GM12878 (cell line): ENCODE data around the gene ASAP2. TPM values are rescaled to one million over a fixed set of nuclear protein-coding genes. Genes with fewer than 3 reads are reported as not detected.

Experiments
- ATAC-seq: fragments of 200-7000 bp; cut with Tn5 transposase; 3 replicates; pipeline ENCODE4 v1.9.1; 2020; ENCODE audit warnings: mild to moderate bottlenecking, moderate library complexity
- BruUV-seq: library from RNA; stranded (reverse); fragments of 400-500 nt; replicated peaks from 2 replicates; lab custom pipeline; 2021; lab: Mats Ljungman, UMichigan
- CTCF ChIA-PET: fragments of 300-600 bp; sonication (Branson Sonifier 250); formaldehyde crosslinking; extraction: SDS; loops from one replicate; lab custom pipeline; 2021; ENCODE audit warnings: inconsistent platforms; lab: Yijun Ruan, JAX
- POLR2A ChIA-PET: fragments of 350-600 bp; formaldehyde crosslinking; extraction: SDS; loops from one replicate; lab custom pipeline; 2021; ENCODE audit warnings: inconsistent platforms; lab: Charles Lee
- RAD21 ChIA-PET: fragments of 300-600 bp; sonication (Branson Sonifier 250); formaldehyde crosslinking; loops from one replicate; lab custom pipeline; 2023; ENCODE audit warnings: antibody characterized with exemption; ENCODE audit not compliant: unreplicated experiment; lab: Charles Lee
- SMC1A ChIA-PET: fragments of 300-600 bp; sonication (Branson Sonifier 250); formaldehyde crosslinking; loops from one replicate; lab custom pipeline; 2023; ENCODE audit not compliant: unreplicated experiment, uncharacterized antibody; lab: Charles Lee
- DNase-seq: peaks from one replicate; pipeline ENCODE4 v3.0.0-alpha.2; 2011; ENCODE audit warnings: low read depth, low spot score
- FAIRE-seq: peaks from 3 replicates; lab custom pipeline; 2011; peaks lifted over from hg19 to GRCh38; lab: Jason Lieb, UNC
- H2AFZ ChIP-seq: 2 replicates; pipeline ENCODE4 v1.6.0; 2011; ENCODE audit warnings: low read depth, low read length, control low read depth; ENCODE audit not compliant: control insufficient read depth
- H3K27ac ChIP-seq: 2 replicates; pipeline ENCODE4 v1.5.1; 2011; ENCODE audit warnings: control low read depth; ENCODE audit not compliant: control insufficient read depth, insufficient read depth
- H3K27me3 ChIP-seq, 2 experiments: replicated peaks in 1 of 2; 2 replicates each; pipeline versions ENCODE4 v1.6.0 to v1.6.1; 2011; ENCODE audit warnings: low read length in 1 of 2; ENCODE audit not compliant: control insufficient read depth in 2 of 2, insufficient read depth in 2 of 2
- H3K36me3 ChIP-seq, 2 experiments: 2 replicates each; pipeline ENCODE4 v1.5.1; 2011; ENCODE audit warnings: low read length in 1 of 2; ENCODE audit not compliant: control insufficient read depth in 2 of 2, insufficient read depth in 2 of 2
- H3K4me1 ChIP-seq: 2 replicates; pipeline ENCODE4 v1.6.1; 2011; ENCODE audit warnings: mild to moderate bottlenecking, low read length, moderate library complexity, mixed read lengths; ENCODE audit not compliant: control insufficient read depth, insufficient read depth
- H3K4me2 ChIP-seq: 2 replicates; pipeline ENCODE4 v1.6.0; 2011; ENCODE audit warnings: control low read depth; ENCODE audit not compliant: control insufficient read depth, insufficient read depth
- H3K4me3 ChIP-seq: fragments of 200-600 bp; sonication (generic); 2 replicates; pipeline ENCODE4 v1.5.1; 2016
- H3K79me2 ChIP-seq: 2 replicates; pipeline ENCODE4 v1.6.0; 2011; ENCODE audit warnings: low read length; ENCODE audit not compliant: control insufficient read depth, insufficient read depth
- H3K9ac ChIP-seq: 2 replicates; pipeline ENCODE4 v1.8.0; 2011; ENCODE audit warnings: low read length, control low read depth, mixed read lengths; ENCODE audit not compliant: control insufficient read depth, insufficient read depth
- H3K9me3 ChIP-seq: replicated peaks from 3 replicates; pipeline ENCODE4 v1.5.1; 2011; ENCODE audit warnings: mild to moderate bottlenecking, low read length; ENCODE audit not compliant: control insufficient read depth, insufficient read depth
- H4K20me1 ChIP-seq: 2 replicates; pipeline ENCODE4 v1.6.0; 2011; ENCODE audit not compliant: control insufficient read depth, insufficient read depth
- BHLHE40 ChIP-seq, 2 experiments: fragments of 450-650 bp in 1 of 2; IDR thresholded peaks; 2 replicates each; pipeline ENCODE4 v1.6.1; 2011 to 2017; ENCODE audit warnings: low read depth in 2 of 2, borderline replicate concordance in 1 of 2, improper control_type of control experiment in 1 of 2, low read length in 1 of 2, mild to moderate bottlenecking in 1 of 2
- CHD1 ChIP-seq: IDR thresholded peaks from 2 replicates; pipeline ENCODE4 v1.6.1; 2012; ENCODE audit warnings: low read depth, low read length, improper control_type of control experiment
- E2F4 ChIP-seq: IDR thresholded peaks from 2 replicates; pipeline ENCODE4 v1.6.1; 2012; ENCODE audit warnings: low read depth, low read length, improper control_type of control experiment
- KDM1A ChIP-seq: fragments of 200-600 bp; sonication (generic); IDR thresholded peaks from 2 replicates; pipeline ENCODE4 v1.6.1; 2016; ENCODE audit warnings: borderline replicate concordance
- KLF5 ChIP-seq: fragments of 450-650 bp; IDR thresholded peaks from 2 replicates; pipeline ENCODE4 v1.6.1; 2014; ENCODE audit warnings: mild to moderate bottlenecking; ENCODE audit not compliant: partially characterized antibody
- NFYB ChIP-seq: IDR thresholded peaks from 2 replicates; pipeline ENCODE4 v1.6.1; 2011; ENCODE audit warnings: low read depth, mild to moderate bottlenecking, low read length, improper control_type of control experiment, moderate library complexity; ENCODE audit not compliant: insufficient read depth
- SMARCA5 ChIP-seq: fragments of 450-650 bp; IDR thresholded peaks from 2 replicates; pipeline ENCODE4 v1.6.1; 2017; ENCODE audit warnings: mild to moderate bottlenecking
- SRF ChIP-seq, 2 experiments: IDR thresholded peaks; 2 replicates each; pipeline ENCODE4 v1.6.1; 2011; ENCODE audit warnings: low read depth in 2 of 2, low read length in 2 of 2, mild to moderate bottlenecking in 1 of 2, moderate library complexity in 1 of 2
- ZBTB40 ChIP-seq: fragments of 450-650 bp; IDR thresholded peaks from 2 replicates; pipeline ENCODE4 v1.6.1; 2016; ENCODE audit warnings: mild to moderate bottlenecking, moderate library complexity, borderline replicate concordance
- ZNF384 ChIP-seq: IDR thresholded peaks from 2 replicates; pipeline ENCODE4 v1.6.1; 2012; ENCODE audit warnings: low read depth, mild to moderate bottlenecking, low read length, improper control_type of control experiment, borderline replicate concordance
- WGBS: methylation state at CpG from one replicate; pipeline ENCODE4 v1.1.6; 2016; ENCODE audit warnings: low lambda C conversion rate; ENCODE audit not compliant: insufficient replicate concordance, insufficient coverage; ENCODE audit errors: missing lambda C conversion rate; 5-methylcytosine and 5-hydroxymethylcytosine counted together
- in situ Hi-C: fragments of 300-500 bp; cut with MboI; formaldehyde crosslinking; loops from 9 replicates; pipeline ENCODE4 v1.14.3; 2018; ENCODE audit warnings: mixed read lengths
- intact Hi-C: fragments of 100-400 bp; cut with micrococcal nuclease; formaldehyde crosslinking; loops from one replicate; pipeline ENCODE4 v1.14.2; 2022; ENCODE audit not compliant: unreplicated experiment
- polyA plus RNA-seq, 11 experiments: library from polyadenylated mRNA; depleted of rRNA in 4 of 11; unstranded in 6 of 11; stranded (reverse) in 5 of 11; fragments of >200 nt; fragmentation: Nextera tagmentation in 4 of 11; fragmentation: Illumina TruSeq in 1 of 11; extraction: Ambion mirVana in 4 of 11; extraction: Trizol in 1 of 11; gene quantifications; 1 replicate in 1 of 11; 2 replicates in 10 of 11; pipeline versions ENCODE4 v1.2.1 to v1.2.3, GENCODE V29; 2011 to 2016; ENCODE audit warnings: inconsistent platforms in 2 of 11, missing spikeins in 2 of 11, low read depth in 1 of 11
- total RNA-seq, 4 experiments: library from RNA; depleted of rRNA in 3 of 4; stranded (reverse); fragments of >200 nt in 3 of 4; fragmentation: Illumina TruSeq in 1 of 4; extraction: Trizol in 1 of 4; gene quantifications; 2 replicates each; pipeline versions ENCODE4 v1.2.1 to v1.2.3, GENCODE V29; 2013 to 2021
- TF ChIP-seq, protein P1 (sequence below): fragments of 450-650 bp; IDR thresholded peaks from 2 replicates; pipeline ENCODE4 v1.6.1; 2016; ENCODE audit warnings: mild to moderate bottlenecking
- TF ChIP-seq, protein P2 (sequence below): IDR thresholded peaks from 2 replicates; pipeline ENCODE4 v1.6.1; 2012; ENCODE audit warnings: low read depth, low read length, improper control_type of control experiment

ASAP2 gene
- total and polyA plus RNA-seq, 10 of the 15 experiments (the other 5 are each of a cell fraction or from before 2014, with no cell fraction given) = 0.05 to 0.27 (median 0.07) TPM; not detected in 4

DNA sequence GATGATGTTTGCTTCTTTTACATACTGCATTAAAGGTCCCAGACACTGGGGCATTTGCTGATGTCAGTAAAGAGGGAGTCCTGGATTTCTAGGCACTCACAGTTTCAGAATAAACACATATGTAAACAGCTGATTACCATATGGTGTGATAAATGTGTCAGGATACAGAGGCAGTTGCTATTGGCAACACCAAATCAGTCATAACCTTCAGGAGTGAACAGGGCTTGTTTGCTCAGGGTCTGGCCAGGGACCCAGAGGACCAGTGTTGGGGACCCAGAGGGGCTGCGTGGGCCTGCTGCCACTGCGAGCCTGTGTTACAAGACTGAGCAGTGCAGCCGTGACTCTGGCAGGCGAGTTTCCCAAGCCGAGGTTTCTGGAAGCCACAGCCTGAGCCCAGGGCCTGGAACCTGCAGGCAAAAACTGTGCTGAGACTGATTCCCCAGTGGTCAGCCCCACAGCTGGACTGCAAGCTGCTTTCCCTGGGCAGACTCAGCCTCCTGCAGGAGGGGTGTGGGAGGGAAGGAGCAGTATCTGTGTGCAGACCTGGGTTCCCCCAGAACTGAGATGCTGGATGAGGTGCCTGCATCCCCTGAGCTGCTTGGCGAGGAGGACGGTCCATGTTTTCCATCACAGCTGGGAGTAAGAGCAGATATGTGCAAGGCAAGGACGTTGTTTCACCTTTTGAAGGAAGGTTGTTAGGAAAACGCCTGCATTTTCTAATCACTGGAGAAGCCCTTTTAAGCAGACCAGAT is 23.6 kb downstream of the ASAP2 start (continued):
- TF ChIP-seq E2F4 (no peak), CHD1 (no peak), SRF (IDR thresholded peaks at IDR 0.05; ENCODE audit: low read depth in 2 of 2, low read length in 2 of 2) (no peak)
- TF ChIP-seq, protein P1, sequence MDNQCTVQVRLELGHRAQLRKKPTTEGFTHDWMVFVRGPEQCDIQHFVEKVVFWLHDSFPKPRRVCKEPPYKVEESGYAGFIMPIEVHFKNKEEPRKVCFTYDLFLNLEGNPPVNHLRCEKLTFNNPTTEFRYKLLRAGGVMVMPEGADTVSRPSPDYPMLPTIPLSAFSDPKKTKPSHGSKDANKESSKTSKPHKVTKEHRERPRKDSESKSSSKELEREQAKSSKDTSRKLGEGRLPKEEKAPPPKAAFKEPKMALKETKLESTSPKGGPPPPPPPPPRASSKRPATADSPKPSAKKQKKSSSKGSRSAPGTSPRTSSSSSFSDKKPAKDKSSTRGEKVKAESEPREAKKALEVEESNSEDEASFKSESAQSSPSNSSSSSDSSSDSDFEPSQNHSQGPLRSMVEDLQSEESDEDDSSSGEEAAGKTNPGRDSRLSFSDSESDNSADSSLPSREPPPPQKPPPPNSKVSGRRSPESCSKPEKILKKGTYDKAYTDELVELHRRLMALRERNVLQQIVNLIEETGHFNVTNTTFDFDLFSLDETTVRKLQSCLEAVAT = no peak
- TF ChIP-seq, protein P2, sequence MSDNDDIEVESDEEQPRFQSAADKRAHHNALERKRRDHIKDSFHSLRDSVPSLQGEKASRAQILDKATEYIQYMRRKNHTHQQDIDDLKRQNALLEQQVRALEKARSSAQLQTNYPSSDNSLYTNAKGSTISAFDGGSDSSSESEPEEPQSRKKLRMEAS = no peak

DNA sequence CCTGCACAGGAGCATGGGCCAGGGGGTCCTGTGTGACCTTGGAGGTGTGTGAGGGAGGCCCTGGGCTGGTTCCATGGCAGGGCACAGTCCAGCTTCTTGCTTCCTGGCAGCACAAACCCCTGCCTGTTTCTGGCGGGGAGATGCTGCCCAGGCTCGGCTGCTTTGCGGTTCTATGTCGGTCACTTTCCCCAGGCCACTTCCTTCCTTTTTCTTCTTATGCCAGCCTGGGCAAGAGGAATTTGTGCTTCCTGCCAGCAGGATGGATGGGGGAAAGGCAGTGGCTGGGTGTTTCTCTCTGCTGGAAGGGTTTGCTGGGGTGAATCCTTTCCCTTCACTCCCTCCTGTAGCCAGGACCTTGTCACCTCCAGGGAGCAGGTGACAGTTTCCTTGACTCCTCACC is 24.3 kb downstream of the ASAP2 start:
- ChIA-PET CTCF (no interaction called here), SMC1A (no interaction called here), POLR2A (no interaction called here), RAD21 (no interaction called here)
- H3K4me1 ChIP-seq = no peaks in the 10 kb centered on the region
- no peak overlapping the region for H3K4me2 ChIP-seq
- no peak overlapping the region for H3K27ac ChIP-seq
- intact Hi-C loops (no loop called here), in situ Hi-C loops (no loop called here)
- WGBS = 5% methylated on average over 4 of the region's 4 CpGs
- H3K9ac ChIP-seq = no peak overlapping the region
- H3K4me3 ChIP-seq = no peak overlapping the region
- no peaks in the 10 kb centered on the region for H3K79me2 ChIP-seq
- BruUV-seq = no TSS peak
- no peaks in the 10 kb centered on the region for H3K9me3 ChIP-seq
- peaks cover 8% of the 10 kb centered on the region in 2 experiments; a peak in 3 of 4 replicates for H3K27me3 ChIP-seq
- no peaks in the 10 kb centered on the region for H3K36me3 ChIP-seq
- no peak for ATAC-seq
- H4K20me1 ChIP-seq = no peaks in the 10 kb centered on the region
- FAIRE-seq = no peak
- H2AFZ ChIP-seq = no peak overlapping the region
- no peak for DNase-seq
- TF ChIP-seq ZNF384 (no peak), SMARCA5 (no peak), KDM1A (no peak), NFYB (no peak), ZBTB40 (no peak), KLF5 (no peak), BHLHE40 (IDR thresholded peaks at IDR 0.05; ENCODE audit: borderline replicate concordance in 1 of 2, low read depth in 2 of 2, low read length in 1 of 2) (no peak)
